ENCODE results near the gene ROS1.

DNA sequence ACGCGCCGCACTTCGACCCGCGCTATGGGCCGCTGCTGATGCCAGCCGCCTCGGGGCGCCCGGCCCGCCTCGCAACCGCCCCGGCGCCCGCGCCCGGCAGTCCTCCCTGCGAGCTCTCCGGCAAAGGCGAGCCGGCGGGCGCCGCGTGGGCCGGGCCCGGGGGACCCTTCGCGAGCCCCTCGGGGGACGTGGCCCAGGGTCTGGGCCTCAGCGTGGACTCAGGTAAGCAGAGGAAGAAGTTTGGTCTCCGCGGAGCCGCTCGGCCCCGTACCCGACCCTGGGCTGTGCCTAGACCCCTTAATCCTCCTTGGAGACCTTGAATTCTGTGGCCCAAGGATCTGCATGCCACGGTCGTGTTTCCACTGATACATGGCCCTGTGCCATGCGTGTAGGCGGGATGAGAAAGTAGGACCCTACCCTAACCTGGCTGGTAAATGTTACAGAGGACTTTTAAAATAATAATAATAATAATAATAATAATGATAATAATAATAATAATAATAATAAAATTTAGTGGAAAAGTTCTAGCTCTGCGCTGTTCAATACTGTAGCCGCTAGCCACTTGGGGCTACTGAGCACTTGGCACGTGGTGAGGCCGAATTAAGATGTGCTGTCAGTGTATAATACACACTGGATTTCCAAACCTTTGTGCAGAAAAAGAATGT, 154.8 kb downstream of the ROS1 start:
- TF ChIP-seq CTCF (IDR thresholded peaks at IDR 0.05) (no peak), POLR2A (IDR thresholded peaks at IDR 0.05) (no peak)
